Stimulated activated naive CD8-positive, alpha-beta T cell treated with anti-CD3 and anti-CD28 coated beads, Interleukin-15, Interleukin-2, amounts not matched to agents 100 ng/mL and 50 ng/mL, for 24 hours (primary cell): ENCODE measurements around the gene COL24A1.

Experiments
- H3K27ac Mint-ChIP-seq: one replicate; pipeline ENCODE4 v1.8.0; 2021; ENCODE audit warnings: mild to moderate bottlenecking, mixed read lengths
- H3K27me3 Mint-ChIP-seq: one replicate; pipeline ENCODE4 v1.8.0; 2021; ENCODE audit warnings: mixed read lengths
- H3K36me3 Mint-ChIP-seq: one replicate; pipeline ENCODE4 v1.8.0; 2021; ENCODE audit warnings: low read depth, mixed read lengths
- H3K4me1 Mint-ChIP-seq: one replicate; pipeline ENCODE4 v1.8.0; 2021; ENCODE audit warnings: low read depth, mixed read lengths
- H3K4me3 Mint-ChIP-seq: one replicate; pipeline ENCODE4 v1.8.0; 2021; ENCODE audit warnings: mild to moderate bottlenecking, mixed read lengths
- H3K9me3 Mint-ChIP-seq: one replicate; pipeline ENCODE4 v1.8.0; 2021; ENCODE audit warnings: mixed read lengths

The COL24A1 gene

GRCh38 chr1:86169625-86170024, 13.1 kb upstream of the COL24A1 start:
- Mint-ChIP-seq H3K9me3 (peaks cover 12% of the 10 kb centered on the region), H3K27ac (no peak overlapping the region), H3K36me3 (no peaks in the 10 kb centered on the region), H3K27me3 (no peaks in the 10 kb centered on the region), H3K4me3 (no peak overlapping the region), H3K4me1 (no peaks in the 10 kb centered on the region)

- Mint-ChIP-seq H3K27me3 (peaks cover 36% of the 10 kb centered on the region), H3K9me3 (no peaks in the 10 kb centered on the region), H3K4me3 (no peak overlapping the region), H3K27ac (no peak overlapping the region), H3K4me1 (peaks cover 11% of the 10 kb centered on the region), H3K36me3 (no peaks in the 10 kb centered on the region)
These were observed 3.2 kb upstream of the COL24A1 start for GRCh38 chr1:86159800-86160199.

- Mint-ChIP-seq H3K9me3 (no peaks in the 10 kb centered on the region), H3K36me3 (no peaks in the 10 kb centered on the region), H3K27ac (no peak overlapping the region), H3K4me1 (peaks cover 11% of the 10 kb centered on the region), H3K4me3 (peak overlapping the region; percentile 30), H3K27me3 (peaks cover 50% of the 10 kb centered on the region)
These were observed 586 bp downstream of the COL24A1 start for GRCh38 chr1:86155807-86156565.

- H3K27ac Mint-ChIP-seq = no peak overlapping the region
- H3K27me3 Mint-ChIP-seq = peaks cover 50% of the 10 kb centered on the region
- no peaks in the 10 kb centered on the region for H3K36me3 Mint-ChIP-seq
- H3K4me3 Mint-ChIP-seq = no peak overlapping the region
- peaks cover 11% of the 10 kb centered on the region for H3K4me1 Mint-ChIP-seq
- H3K9me3 Mint-ChIP-seq = no peaks in the 10 kb centered on the region
These were observed 1.3 kb downstream of the COL24A1 start for GRCh38 chr1:86155051-86155806.

GRCh38 chr1:86154571-86155050, 2.0 kb downstream of the COL24A1 start:
- Mint-ChIP-seq H3K27ac (no peak overlapping the region), H3K9me3 (no peaks in the 10 kb centered on the region), H3K4me3 (no peak overlapping the region), H3K36me3 (no peaks in the 10 kb centered on the region), H3K27me3 (peaks cover 50% of the 10 kb centered on the region), H3K4me1 (peaks cover 11% of the 10 kb centered on the region)

GRCh38 chr1:86153836-86154235, 2.7 kb downstream of the COL24A1 start:
- Mint-ChIP-seq H3K27me3 (peaks cover 46% of the 10 kb centered on the region), H3K9me3 (no peaks in the 10 kb centered on the region), H3K36me3 (no peaks in the 10 kb centered on the region), H3K4me1 (peaks cover 11% of the 10 kb centered on the region), H3K4me3 (no peak overlapping the region), H3K27ac (no peak overlapping the region)

GRCh38 chr1:86152887-86153286, 3.7 kb downstream of the COL24A1 start:
- Mint-ChIP-seq H3K4me1 (peaks cover 11% of the 10 kb centered on the region), H3K4me3 (no peak overlapping the region), H3K27ac (no peak overlapping the region), H3K9me3 (no peaks in the 10 kb centered on the region), H3K27me3 (peaks cover 38% of the 10 kb centered on the region), H3K36me3 (no peaks in the 10 kb centered on the region)

GRCh38 chr1:86151427-86151826, 5.1 kb downstream of the COL24A1 start:
- H3K36me3 Mint-ChIP-seq = no peaks in the 10 kb centered on the region
- no peak overlapping the region for H3K27ac Mint-ChIP-seq
- peaks cover 7% of the 10 kb centered on the region for H3K4me1 Mint-ChIP-seq
- H3K4me3 Mint-ChIP-seq = no peak overlapping the region
- H3K27me3 Mint-ChIP-seq = peaks cover 28% of the 10 kb centered on the region
- no peaks in the 10 kb centered on the region for H3K9me3 Mint-ChIP-seq

GRCh38 chr1:86150553-86151055, 6.0 kb downstream of the COL24A1 start:
- Mint-ChIP-seq H3K27me3 (peaks cover 20% of the 10 kb centered on the region), H3K4me1 (no peaks in the 10 kb centered on the region), H3K9me3 (no peaks in the 10 kb centered on the region), H3K4me3 (no peak overlapping the region), H3K27ac (no peak overlapping the region), H3K36me3 (no peaks in the 10 kb centered on the region)

- Mint-ChIP-seq H3K4me3 (no peak overlapping the region), H3K4me1 (no peaks in the 10 kb centered on the region), H3K36me3 (no peaks in the 10 kb centered on the region), H3K9me3 (no peaks in the 10 kb centered on the region), H3K27ac (no peak overlapping the region), H3K27me3 (peaks cover 12% of the 10 kb centered on the region)
These were observed 7.0 kb downstream of the COL24A1 start for GRCh38 chr1:86149591-86149990.

GRCh38 chr1:86147755-86148154, 8.8 kb downstream of the COL24A1 start:
- no peaks in the 10 kb centered on the region for H3K9me3 Mint-ChIP-seq
- no peaks in the 10 kb centered on the region for H3K36me3 Mint-ChIP-seq
- no peak overlapping the region for H3K27ac Mint-ChIP-seq
- no peaks in the 10 kb centered on the region for H3K4me1 Mint-ChIP-seq
- H3K4me3 Mint-ChIP-seq = no peak overlapping the region
- peaks cover 7% of the 10 kb centered on the region for H3K27me3 Mint-ChIP-seq

- no peaks in the 10 kb centered on the region for H3K4me1 Mint-ChIP-seq
- H3K27ac Mint-ChIP-seq = no peak overlapping the region
- H3K4me3 Mint-ChIP-seq = no peak overlapping the region
- H3K27me3 Mint-ChIP-seq = no peaks in the 10 kb centered on the region
- H3K36me3 Mint-ChIP-seq = no peaks in the 10 kb centered on the region
- H3K9me3 Mint-ChIP-seq = no peaks in the 10 kb centered on the region
These were observed 10.0 kb downstream of the COL24A1 start for GRCh38 chr1:86146566-86146965.

- Mint-ChIP-seq H3K4me1 (no peaks in the 10 kb centered on the region), H3K4me3 (no peak overlapping the region), H3K36me3 (no peaks in the 10 kb centered on the region), H3K27me3 (no peaks in the 10 kb centered on the region), H3K9me3 (peaks cover 7% of the 10 kb centered on the region), H3K27ac (no peak overlapping the region)
These were observed 16.2 kb downstream of the COL24A1 start for GRCh38 chr1:86140281-86140880.

- H3K4me3 Mint-ChIP-seq = no peak overlapping the region
- no peaks in the 10 kb centered on the region for H3K4me1 Mint-ChIP-seq
- H3K9me3 Mint-ChIP-seq = peaks cover 7% of the 10 kb centered on the region
- no peaks in the 10 kb centered on the region for H3K36me3 Mint-ChIP-seq
- H3K27ac Mint-ChIP-seq = no peak overlapping the region
- no peaks in the 10 kb centered on the region for H3K27me3 Mint-ChIP-seq
These were observed 17.8 kb downstream of the COL24A1 start for GRCh38 chr1:86138746-86139145.

GRCh38 chr1:86137436-86137835, 19.1 kb downstream of the COL24A1 start:
- no peaks in the 10 kb centered on the region for H3K27me3 Mint-ChIP-seq
- no peaks in the 10 kb centered on the region for H3K36me3 Mint-ChIP-seq
- H3K27ac Mint-ChIP-seq = no peak overlapping the region
- H3K9me3 Mint-ChIP-seq = peaks cover 7% of the 10 kb centered on the region
- H3K4me3 Mint-ChIP-seq = no peak overlapping the region
- H3K4me1 Mint-ChIP-seq = no peaks in the 10 kb centered on the region
